AG04450 (cell line): ENCODE measurements around the gene PPIF. TPM values are rescaled to one million over a fixed set of nuclear protein-coding genes. Genes with fewer than 3 reads are reported as not detected.

Source experiments
- CTCF ChIA-PET: fragments of 300-600, 350-600 bp; formaldehyde crosslinking; extraction: SDS; loops from one replicate; lab custom pipeline; 2022; ENCODE audit warnings: antibody characterized with exemption, inconsistent platforms; lab: Charles Lee
- POLR2A ChIA-PET: fragments of 350-600 bp; formaldehyde crosslinking; extraction: SDS; loops from one replicate; lab custom pipeline; 2021; ENCODE audit warnings: antibody characterized with exemption, inconsistent platforms; lab: Yijun Ruan, JAX
- DNase-seq: peaks from one replicate; pipeline ENCODE4 v3.0.0-alpha.2; 2011; ENCODE audit warnings: low read depth, low spot score
- H3K27ac ChIP-seq: one replicate; pipeline ENCODE4 v1.5.1; 2012; ENCODE audit warnings: low read depth, low read length, control low read depth
- H3K27me3 ChIP-seq: one replicate; pipeline ENCODE4 v1.6.0; 2012; ENCODE audit warnings: low read length; ENCODE audit not compliant: control insufficient read depth, insufficient read depth
- H3K4me3 ChIP-seq: 2 replicates; pipeline ENCODE4 v1.5.1; 2011; ENCODE audit warnings: mild to moderate bottlenecking, low read depth, low read length, control low read depth
- H3K9me3 ChIP-seq: 2 replicates; pipeline ENCODE4 v1.5.1; 2012; ENCODE audit warnings: low read length; ENCODE audit not compliant: control insufficient read depth, insufficient read depth
- polyA plus RNA-seq: library from polyadenylated mRNA; depleted of rRNA; stranded (reverse); fragments of >200 nt; gene quantifications from 2 replicates; pipeline ENCODE4 v1.2.3, GENCODE V29; 2011
- TF ChIP-seq, protein P1 (sequence below): IDR thresholded peaks from 2 replicates; pipeline ENCODE4 v1.5.1; 2011; ENCODE audit warnings: low read depth, low read length, control low read depth, inconsistent platforms

PPIF gene
- polyA plus RNA-seq, 1 experiment, result 68.6 TPM

DNA sequence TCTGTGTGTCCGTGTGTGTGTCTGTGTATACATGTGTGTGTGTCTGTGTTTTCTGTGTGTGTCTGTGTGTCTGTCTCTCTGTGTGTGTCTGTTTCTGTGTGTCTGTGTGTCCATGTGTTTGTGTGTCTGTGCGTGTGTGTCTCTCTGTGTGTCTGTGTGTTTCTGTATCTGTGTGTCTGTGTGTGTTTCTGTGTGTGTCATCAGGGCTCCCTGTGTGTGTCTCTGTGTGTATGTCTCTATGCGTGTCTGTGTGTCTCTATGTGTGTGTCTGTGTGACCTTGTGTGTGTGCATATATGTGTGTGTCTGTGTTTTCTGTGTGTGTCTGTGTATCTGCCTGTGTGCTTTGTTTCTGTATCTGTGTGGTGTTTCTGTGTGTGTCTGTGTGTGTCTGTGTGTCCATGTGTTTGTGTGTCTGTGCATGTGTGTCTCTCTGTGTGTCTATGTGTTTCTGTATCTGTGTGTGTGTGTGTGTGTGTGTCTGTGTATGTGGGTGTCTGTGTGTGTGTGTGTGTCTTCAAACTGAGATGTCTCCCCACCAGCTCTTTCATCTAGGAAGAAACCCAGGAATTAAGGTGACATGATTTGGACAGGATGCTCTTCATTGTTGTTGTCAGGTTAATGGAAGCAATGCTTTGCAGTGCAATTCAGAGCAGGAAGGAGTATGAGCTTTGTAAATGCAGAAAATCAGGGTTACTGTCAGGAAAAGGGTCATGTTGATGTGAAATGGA lies 20.7 kb upstream of the PPIF start:
- DNase-seq, result no peak
- TF ChIP-seq, protein P1, sequence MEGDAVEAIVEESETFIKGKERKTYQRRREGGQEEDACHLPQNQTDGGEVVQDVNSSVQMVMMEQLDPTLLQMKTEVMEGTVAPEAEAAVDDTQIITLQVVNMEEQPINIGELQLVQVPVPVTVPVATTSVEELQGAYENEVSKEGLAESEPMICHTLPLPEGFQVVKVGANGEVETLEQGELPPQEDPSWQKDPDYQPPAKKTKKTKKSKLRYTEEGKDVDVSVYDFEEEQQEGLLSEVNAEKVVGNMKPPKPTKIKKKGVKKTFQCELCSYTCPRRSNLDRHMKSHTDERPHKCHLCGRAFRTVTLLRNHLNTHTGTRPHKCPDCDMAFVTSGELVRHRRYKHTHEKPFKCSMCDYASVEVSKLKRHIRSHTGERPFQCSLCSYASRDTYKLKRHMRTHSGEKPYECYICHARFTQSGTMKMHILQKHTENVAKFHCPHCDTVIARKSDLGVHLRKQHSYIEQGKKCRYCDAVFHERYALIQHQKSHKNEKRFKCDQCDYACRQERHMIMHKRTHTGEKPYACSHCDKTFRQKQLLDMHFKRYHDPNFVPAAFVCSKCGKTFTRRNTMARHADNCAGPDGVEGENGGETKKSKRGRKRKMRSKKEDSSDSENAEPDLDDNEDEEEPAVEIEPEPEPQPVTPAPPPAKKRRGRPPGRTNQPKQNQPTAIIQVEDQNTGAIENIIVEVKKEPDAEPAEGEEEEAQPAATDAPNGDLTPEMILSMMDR, result no peak
- CTCF ChIA-PET, result no interaction called here
- H3K4me3 ChIP-seq, result no peak overlapping the region
- POLR2A ChIA-PET, result no interaction called here
- H3K27me3 ChIP-seq, result no peaks in the 10 kb centered on the region
- no peak overlapping the region for H3K27ac ChIP-seq
- H3K9me3 ChIP-seq, result no peaks in the 10 kb centered on the region; the same call in 1 of the 2 replicates

DNA sequence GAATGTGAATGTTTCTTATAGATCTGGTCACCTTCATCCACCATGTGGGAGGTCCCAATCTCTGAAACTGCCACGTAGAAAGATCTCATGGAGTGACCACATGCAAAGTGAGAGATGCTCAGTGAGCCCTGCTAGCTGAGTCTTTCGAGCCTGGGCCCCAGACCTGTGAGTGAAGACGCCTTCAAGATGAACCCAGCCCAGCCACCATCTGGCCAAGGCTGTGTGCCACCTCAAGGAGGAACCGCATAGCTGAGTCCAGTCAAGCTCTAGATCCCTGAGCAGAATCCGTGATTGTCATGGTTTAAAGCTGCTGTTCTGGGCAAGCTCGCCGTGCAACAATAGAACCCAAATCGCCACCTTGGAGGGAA lies 20.2 kb upstream of the PPIF start:
- Histone ChIP-seq H3K27ac (no peak overlapping the region), H3K9me3 (no peaks in the 10 kb centered on the region; the same call in 1 of the 2 replicates), H3K27me3 (no peaks in the 10 kb centered on the region), H3K4me3 (no peak overlapping the region)
- POLR2A ChIA-PET, result no interaction called here
- TF ChIP-seq, protein P1, result no peak
- DNase-seq, result no peak
- CTCF ChIA-PET, result no interaction called here

DNA sequence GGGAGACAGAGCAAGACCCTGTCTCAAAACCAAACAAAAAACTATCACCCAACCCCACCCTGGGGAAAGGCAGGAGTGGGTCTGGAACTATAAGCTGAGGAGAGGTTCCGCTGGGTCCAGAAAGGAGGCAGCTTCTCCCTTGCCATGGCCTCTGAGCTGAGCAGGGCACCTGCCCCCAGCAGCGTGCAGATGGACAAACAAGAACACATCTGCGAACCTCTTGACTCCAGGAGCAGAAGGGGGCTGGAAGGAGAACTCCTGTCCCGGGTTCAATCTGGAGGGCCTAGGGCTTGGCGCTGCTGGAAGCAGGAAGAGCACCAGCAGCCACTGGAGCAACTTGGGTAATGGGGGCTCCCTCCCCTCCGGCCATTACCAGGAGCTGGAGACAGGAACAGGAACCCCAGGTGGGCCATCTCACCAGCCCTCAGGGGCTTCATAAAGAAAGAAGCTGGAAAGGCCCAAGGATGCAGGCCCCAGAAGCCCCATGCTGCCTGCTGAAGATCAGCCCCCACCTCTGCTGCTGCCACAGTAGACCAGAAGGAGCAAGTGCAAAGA lies 19.0 kb upstream of the PPIF start:
- H3K9me3 ChIP-seq, result no peaks in the 10 kb centered on the region; the same call in 1 of the 2 replicates
- ChIA-PET POLR2A (no interaction called here), CTCF (no interaction called here)

DNA sequence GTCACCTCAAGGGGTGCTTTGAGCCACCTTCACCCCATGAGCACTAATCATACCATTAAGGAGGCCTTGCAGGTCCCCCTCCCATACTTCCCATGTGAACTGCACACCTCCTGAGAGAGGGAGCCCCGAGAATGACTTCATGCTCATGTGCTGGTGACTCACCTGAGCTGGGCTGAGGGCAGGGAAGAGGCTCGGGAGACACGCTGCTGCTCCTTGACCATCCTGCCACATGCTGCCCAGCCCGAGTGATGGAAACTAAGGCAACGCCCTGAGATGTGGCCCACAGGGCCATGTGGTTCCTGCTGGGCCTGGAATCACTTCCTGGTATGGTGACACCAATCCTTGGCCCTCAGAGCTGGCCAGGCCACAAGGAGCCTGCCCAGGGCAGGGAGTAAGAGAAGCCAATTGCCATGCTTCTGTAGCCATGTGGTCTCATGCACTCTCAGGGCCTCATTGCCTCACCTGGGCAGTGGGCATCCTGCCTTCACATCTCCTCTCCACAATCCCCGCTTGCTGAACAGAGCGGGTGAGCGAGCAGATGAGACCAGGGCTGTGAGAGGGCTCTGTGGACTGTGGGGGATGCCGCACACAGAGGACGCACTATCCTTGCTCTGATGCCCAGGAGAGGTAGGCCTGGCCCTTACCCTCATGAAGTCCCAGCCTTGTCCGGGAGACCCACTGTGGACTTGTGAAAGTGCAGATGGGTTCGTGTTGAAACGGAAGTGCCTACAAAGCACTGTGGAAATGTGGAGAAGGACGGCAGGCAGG lies 18.3 kb upstream of the PPIF start:
- no peaks in the 10 kb centered on the region for H3K27me3 ChIP-seq
- H3K9me3 ChIP-seq, result no peaks in the 10 kb centered on the region; the same call in 1 of the 2 replicates
- DNase-seq, result no peak
- H3K4me3 ChIP-seq, result no peak overlapping the region
- CTCF ChIA-PET, result no interaction called here
- POLR2A ChIA-PET, result no interaction called here
- TF ChIP-seq, protein P1, result no peak
- no peak overlapping the region for H3K27ac ChIP-seq

More for the DNA sequence above, 19.0 kb upstream of the PPIF start:
- Histone ChIP-seq H3K27ac (no peak overlapping the region), H3K27me3 (no peaks in the 10 kb centered on the region), H3K4me3 (no peak overlapping the region)
- TF ChIP-seq, protein P1, result no peak
- DNase-seq, result no peak

DNA sequence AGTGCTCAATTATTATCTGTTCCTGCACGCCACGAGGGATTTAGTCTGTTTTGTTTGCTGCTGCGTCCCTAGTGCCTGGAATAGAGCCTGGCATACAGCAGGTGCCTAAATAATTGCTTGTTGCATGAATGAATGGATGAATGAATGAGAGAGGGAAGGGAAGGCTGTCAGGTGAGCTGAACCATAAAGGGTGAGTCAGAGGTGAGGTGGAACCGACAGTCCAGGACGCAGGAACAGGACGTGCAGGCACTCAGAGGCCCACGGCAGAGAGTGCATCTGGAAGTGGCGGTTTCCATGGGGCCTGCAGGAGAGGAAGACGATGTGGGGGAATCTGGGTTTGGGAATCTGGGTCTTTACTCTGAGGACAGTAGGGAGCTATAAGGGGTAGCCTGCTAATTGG lies 17.7 kb upstream of the PPIF start:
- Histone ChIP-seq H3K27me3 (no peaks in the 10 kb centered on the region), H3K9me3 (no peaks in the 10 kb centered on the region; the same call in 1 of the 2 replicates), H3K4me3 (no peak overlapping the region), H3K27ac (no peak overlapping the region)
- POLR2A ChIA-PET, result no interaction called here
- CTCF ChIA-PET, result no interaction called here
- DNase-seq, result no peak
- TF ChIP-seq, protein P1, result no peak
